DMS79 treated with DMSO at 0.1 percent for 48 hours (cell line): ENCODE results near the gene ZNF414.
"Not testable (repeated sequence)": the region's sequence is repeated elsewhere in the genome, so short reads cannot be mapped to it uniquely, and the experiment has no call there.

Experiments used
- DNase-seq: peaks from one replicate; lab custom pipeline; 2025; lab: John Stamatoyannopoulos, UW

The ZNF414 gene

GRCh38 chr19:8517551-8518442, 3.8 kb upstream of the ZNF414 start:
- no peak for DNase-seq

GRCh38 chr19:8515317-8515716, 1.4 kb upstream of the ZNF414 start:
- no peak for DNase-seq

GRCh38 chr19:8514505-8515009, 590 bp upstream of the ZNF414 start:
- DNase-seq = not testable (repeated sequence)

GRCh38 chr19:8513036-8513686, 806 bp downstream of the ZNF414 start:
- DNase-seq = no peak

GRCh38 chr19:8512115-8512967, 1.6 kb downstream of the ZNF414 start:
- no peak for DNase-seq

GRCh38 chr19:8511573-8512101, 2.3 kb downstream of the ZNF414 start:
- no peak for DNase-seq

GRCh38 chr19:8510589-8511115, 3.3 kb downstream of the ZNF414 start:
- DNase-seq = no peak

- no peak for DNase-seq
These were observed 7.5 kb downstream of the ZNF414 start for GRCh38 chr19:8506402-8506957.

- peak; percentile 65 for DNase-seq
These were observed 8.1 kb downstream of the ZNF414 start for GRCh38 chr19:8505680-8506401.

- DNase-seq = no peak
These were observed 9.0 kb downstream of the ZNF414 start for GRCh38 chr19:8504919-8505318.

GRCh38 chr19:8504171-8504570, 9.8 kb downstream of the ZNF414 start:
- no peak for DNase-seq

GRCh38 chr19:8503510-8503909, 10.5 kb downstream of the ZNF414 start:
- no peak for DNase-seq

GRCh38 chr19:8501981-8502380, 12.0 kb downstream of the ZNF414 start:
- no peak for DNase-seq

- DNase-seq = no peak
These were observed 12.5 kb downstream of the ZNF414 start for GRCh38 chr19:8501516-8501915.

- no peak for DNase-seq
These were observed 13.8 kb downstream of the ZNF414 start for GRCh38 chr19:8500158-8500557.

GRCh38 chr19:8499048-8499833, 14.7 kb downstream of the ZNF414 start:
- DNase-seq = no peak

- no peak for DNase-seq
These were observed 15.7 kb downstream of the ZNF414 start for GRCh38 chr19:8498295-8498694.

GRCh38 chr19:8494158-8494557, 19.8 kb downstream of the ZNF414 start:
- DNase-seq = no peak

- DNase-seq = no peak
These were observed 22.4 kb downstream of the ZNF414 start for GRCh38 chr19:8491574-8491973.

GRCh38 chr19:8490873-8491272, 23.1 kb downstream of the ZNF414 start:
- DNase-seq = no peak
